ENCODE results near the gene NDUFAF4.

Gene NDUFAF4

GRCh38 chr6:96897396-96898240 is at the start of gene NDUFAF4:
NDUFAF4 (minus strand) TSS chr6:96897891; CDS start chr6:96897801, 90 bp downstream.
- peak; percentile 99 for DNase-seq

DNA sequence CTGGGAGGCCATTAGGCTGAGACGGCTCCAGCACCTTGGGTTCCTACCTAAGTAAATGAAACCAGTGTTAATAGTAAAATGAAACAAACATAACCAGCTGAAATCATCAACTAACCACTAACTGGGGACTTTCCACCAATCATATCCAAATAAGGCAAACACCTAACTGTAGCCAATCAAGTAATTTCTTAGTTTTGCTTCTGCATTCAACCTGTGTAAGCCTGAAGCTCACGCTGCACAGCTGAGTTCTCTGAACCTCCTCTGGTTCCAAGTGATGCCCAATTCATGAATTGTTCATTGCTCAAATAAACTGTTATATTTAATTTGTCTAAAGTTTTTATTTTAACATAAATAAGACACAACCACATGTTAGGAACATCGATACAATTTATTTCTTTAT is 49.4 kb upstream of the NDUFAF4 start:
- no peak for DNase-seq

- DNase-seq = no peak
These were observed 46.0 kb upstream of the NDUFAF4 start for GRCh38 chr6:96943555-96944215.

- DNase-seq = no peak
These were observed 45.0 kb upstream of the NDUFAF4 start for GRCh38 chr6:96942676-96943075.

GRCh38 chr6:96940322-96940721 is 42.6 kb upstream of the NDUFAF4 start:
- DNase-seq = no peak

- DNase-seq = no peak
These were observed 41.5 kb upstream of the NDUFAF4 start for GRCh38 chr6:96939007-96939805.

GRCh38 chr6:96934087-96934486 is 36.4 kb upstream of the NDUFAF4 start:
- no peak for DNase-seq

DNA sequence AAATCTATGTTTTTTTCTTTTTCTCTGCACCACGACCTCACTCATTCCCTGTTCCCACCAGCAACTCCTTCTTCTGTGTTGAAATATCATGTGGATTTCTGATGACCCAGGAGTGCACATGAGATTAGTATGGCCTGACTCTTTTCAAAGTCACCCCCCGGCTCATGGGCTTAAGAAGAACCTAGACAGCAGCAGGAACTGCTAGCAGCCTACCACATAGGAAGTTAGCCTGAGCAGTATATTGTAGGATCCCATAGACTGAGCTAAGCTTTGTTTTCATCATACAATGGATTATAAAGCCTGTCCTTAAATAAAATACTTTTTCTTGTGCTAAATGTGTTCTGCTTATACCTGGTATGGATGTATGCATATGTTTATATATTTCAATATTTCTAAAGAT is 33.5 kb upstream of the NDUFAF4 start:
- DNase-seq = no peak

DNA sequence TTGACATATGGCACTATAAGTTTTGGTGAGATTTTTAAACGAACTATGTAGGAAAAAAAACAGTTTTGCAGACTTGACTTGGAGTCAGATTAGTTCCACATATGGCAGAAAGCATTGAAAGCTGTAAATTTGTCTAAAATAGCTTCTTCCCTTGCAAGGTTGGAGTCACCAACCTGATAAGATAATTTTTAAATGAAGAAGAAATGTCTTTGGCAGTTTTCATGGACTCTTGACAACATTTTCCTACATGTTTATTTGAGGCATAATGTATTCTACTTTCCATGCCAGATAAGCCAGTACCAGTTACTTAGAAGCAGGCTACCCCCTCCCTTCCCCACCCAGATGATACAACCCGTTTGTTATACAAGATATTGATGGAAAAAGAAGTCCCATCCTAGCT is 32.0 kb upstream of the NDUFAF4 start:
- no peak for DNase-seq

DNA sequence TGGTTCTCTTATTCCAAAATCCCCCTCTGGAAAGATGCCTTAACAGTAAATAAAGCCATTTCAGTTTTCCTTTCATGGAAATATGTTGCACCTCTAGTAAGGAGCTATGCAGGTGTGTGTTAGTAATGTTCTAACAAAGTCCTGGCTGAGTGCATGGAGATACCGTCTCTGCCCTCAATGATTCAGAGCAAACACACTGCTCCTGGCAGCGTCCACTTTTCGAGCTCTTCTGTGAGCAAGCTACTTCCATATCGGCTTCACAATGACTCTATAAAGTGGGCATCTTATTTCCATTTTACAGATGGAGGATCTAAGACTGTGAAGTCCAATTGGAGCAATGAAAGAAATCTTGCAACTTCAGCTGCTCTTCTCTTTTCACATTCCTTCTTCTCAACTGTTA is 30.0 kb upstream of the NDUFAF4 start:
- DNase-seq = no peak

DNA sequence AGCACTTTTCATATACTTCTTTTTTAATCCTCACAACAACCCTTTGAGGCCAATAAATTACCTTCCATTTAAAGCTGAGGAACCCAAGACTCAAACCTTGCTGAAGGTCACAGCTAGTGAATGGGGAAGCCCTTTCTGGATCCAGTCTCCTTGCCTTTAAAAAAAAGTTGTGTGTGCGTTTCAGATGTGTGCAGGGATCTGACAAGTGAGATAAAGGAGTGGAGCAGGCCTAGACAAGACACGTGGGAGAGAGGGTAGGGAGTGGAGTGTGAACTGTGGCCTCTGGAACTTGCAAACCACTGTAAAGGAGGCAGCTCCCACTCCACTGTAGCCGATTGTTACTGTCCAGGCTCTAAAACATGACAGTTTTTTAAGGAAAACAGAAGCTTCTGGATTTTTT is 28.7 kb upstream of the NDUFAF4 start:
- DNase-seq = no peak

DNA sequence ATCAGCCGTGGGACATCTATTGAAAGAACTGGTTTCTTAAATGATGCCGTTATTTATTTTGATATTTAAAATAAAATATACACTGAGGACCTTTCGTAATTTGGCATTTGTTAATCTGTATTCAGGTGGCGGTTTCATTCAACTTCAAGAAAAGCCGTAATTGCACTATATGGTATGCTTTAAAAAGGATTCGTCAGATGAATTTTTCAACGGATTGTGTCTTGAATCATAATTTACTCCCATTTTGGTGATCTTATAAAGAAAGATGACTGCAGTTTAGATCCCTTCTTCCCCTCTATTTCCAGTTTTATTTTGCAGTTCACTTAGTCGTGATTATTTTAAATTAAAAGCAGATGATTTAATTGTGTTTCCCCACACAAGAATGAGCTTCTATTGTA is 27.6 kb upstream of the NDUFAF4 start:
- DNase-seq = no peak

DNA sequence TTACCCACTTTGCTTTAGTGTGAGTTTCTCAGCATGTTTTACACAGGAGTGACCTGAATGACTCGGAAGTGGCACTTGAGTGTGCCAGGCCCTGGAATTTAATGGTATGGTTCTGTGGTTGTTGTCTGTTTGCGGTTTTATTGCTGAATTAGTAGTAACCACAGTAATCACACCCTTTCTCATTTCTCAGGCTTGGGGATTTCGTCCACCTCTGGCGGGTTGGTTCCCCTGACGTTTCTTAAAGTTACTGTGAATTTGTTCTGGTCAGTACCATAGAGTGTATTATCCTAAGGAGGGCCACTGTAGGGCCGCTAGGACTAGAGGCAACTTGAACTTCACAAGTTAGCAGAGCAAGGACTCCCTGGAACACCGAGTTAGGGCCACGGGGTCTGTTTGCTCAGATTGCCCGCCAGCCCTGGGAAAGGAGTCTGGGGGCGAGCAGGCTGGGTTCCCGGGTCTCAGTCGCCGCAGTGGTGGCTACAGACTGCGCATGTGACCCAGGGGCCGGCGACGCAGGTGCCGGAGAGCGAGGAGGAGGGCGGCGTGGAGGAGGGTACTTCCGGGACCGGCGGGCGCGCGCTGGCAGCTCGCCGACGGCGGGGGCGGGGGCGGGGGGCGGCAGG is 26.3 kb upstream of the NDUFAF4 start:
- no peak for DNase-seq

GRCh38 chr6:96923400-96923799 is 25.7 kb upstream of the NDUFAF4 start:
- DNase-seq = no peak

DNA sequence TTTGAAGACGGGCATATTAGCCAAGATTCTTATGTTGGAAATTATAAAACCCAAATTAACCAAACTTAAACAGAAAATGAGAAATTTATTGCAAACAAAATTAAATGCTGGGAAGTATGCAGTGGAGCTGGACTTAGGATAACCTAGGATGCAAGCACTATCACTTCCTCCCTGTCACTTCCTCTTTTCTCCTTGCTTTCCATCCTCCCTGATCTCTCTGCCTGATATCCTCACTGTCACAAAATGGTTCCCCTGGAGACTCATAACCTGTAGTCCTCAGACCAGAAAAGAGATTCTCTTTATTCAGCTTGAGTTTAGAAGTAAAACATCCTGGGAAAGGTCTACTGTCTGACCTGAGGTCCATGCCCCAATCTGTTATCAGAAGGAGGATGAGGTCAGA is 19.4 kb upstream of the NDUFAF4 start:
- DNase-seq = no peak

DNA sequence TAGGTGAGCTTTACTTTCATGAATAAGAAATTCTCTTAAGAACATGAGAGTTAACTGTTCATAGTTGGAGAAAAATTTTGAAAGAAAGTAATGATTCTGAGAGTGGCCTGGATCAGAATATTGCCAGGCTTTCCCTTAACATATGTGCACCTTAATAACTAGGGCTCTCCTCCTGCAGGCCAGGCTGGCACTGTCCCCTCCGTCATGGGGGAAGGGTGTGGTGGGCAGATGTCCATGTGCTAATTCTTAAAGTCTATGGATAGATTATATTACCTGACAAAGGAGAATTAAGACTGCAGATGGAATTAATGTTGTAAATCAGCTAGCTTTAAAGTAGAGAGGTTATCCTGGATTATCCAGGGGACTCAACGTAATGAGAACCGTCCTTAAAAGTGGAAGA is 15.9 kb upstream of the NDUFAF4 start:
- DNase-seq = no peak

GRCh38 chr6:96911751-96912150 is 14.1 kb upstream of the NDUFAF4 start:
- no peak for DNase-seq

- DNase-seq = no peak
These were observed 13.5 kb upstream of the NDUFAF4 start for GRCh38 chr6:96911171-96911570.

DNA sequence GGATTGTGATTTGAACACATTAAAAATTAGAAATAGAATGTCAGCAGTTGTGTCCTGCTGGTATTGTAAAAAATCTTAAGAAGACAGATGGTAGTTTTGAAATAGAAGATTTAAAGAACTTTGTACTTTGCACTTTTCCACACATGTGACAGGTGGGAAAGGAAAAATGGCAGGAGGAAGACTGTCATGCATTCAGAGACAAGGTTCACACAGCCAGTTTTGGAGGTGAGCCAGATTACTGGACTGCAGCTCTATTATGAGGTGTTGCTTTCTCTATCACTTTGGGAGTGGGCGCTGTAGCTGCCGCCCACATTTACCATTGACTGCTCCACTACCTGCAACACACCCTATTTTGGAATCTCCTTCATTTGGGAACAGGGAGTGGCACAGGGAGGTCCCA is 12.1 kb upstream of the NDUFAF4 start:
- no peak for DNase-seq

DNA sequence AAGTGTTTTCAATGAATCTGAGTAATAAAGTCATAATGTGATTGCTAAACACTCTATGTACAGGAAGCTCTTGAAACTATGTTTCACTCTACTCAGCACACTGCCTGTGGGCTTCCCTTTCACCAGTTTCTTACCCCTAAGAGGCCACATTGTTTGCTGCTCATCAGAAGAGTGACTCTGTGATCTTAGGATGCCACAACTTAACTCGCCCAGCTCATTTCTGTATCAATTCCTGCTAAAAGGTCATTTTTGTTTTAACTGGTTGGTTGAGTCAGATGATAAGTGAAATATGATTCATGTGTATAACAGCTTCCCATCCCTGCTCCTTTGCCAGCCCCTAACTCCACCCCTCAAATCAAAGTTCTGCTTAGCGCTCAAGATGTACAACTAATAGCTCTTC is 9.8 kb upstream of the NDUFAF4 start:
- DNase-seq = no peak

- DNase-seq = no peak
These were observed 3.2 kb upstream of the NDUFAF4 start for GRCh38 chr6:96900873-96901272.

- DNase-seq = no peak
These were observed 1.8 kb upstream of the NDUFAF4 start for GRCh38 chr6:96899451-96899998.

GRCh38 chr6:96899019-96899418 is 1.3 kb upstream of the NDUFAF4 start:
- DNase-seq = no peak
